Measurements from ENCODE around the gene EXOC3L4.

GRCh38 chr14:103059556-103059955, 35.0 kb upstream of the EXOC3L4 start:
- TF ChIP-seq, protein P1, sequence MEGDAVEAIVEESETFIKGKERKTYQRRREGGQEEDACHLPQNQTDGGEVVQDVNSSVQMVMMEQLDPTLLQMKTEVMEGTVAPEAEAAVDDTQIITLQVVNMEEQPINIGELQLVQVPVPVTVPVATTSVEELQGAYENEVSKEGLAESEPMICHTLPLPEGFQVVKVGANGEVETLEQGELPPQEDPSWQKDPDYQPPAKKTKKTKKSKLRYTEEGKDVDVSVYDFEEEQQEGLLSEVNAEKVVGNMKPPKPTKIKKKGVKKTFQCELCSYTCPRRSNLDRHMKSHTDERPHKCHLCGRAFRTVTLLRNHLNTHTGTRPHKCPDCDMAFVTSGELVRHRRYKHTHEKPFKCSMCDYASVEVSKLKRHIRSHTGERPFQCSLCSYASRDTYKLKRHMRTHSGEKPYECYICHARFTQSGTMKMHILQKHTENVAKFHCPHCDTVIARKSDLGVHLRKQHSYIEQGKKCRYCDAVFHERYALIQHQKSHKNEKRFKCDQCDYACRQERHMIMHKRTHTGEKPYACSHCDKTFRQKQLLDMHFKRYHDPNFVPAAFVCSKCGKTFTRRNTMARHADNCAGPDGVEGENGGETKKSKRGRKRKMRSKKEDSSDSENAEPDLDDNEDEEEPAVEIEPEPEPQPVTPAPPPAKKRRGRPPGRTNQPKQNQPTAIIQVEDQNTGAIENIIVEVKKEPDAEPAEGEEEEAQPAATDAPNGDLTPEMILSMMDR (IDR thresholded peaks at IDR 0.05), result no peak
- no peak for TF ChIP-seq POLR2A (IDR thresholded peaks at IDR 0.05)
